PC-3 (cell line): Measurements from ENCODE around the gene TRIM62. TPM values are rescaled to one million over a fixed set of nuclear protein-coding genes. Genes with fewer than 3 reads are reported as not detected.

Experiments
- ATAC-seq: fragments of 200-7000 bp; cut with Tn5 transposase; 2 replicates; pipeline ENCODE4 v1.9.1; 2020; ENCODE audit warnings: mild to moderate bottlenecking, moderate library complexity
- BruUV-seq: library from RNA; stranded (reverse); fragments of 400-500 nt; replicated peaks from 2 replicates; lab custom pipeline; 2021; lab: Mats Ljungman, UMichigan
- CTCF ChIA-PET: fragments of 300-600 bp; sonication (Branson Sonifier 250); formaldehyde crosslinking; loops from one replicate; lab custom pipeline; 2022; ENCODE audit warnings: antibody characterized with exemption; lab: Charles Lee
- POLR2A ChIA-PET: fragments of 300-600 bp; sonication (Branson Sonifier 250); formaldehyde crosslinking; loops from one replicate; lab custom pipeline; 2022; ENCODE audit warnings: antibody characterized with exemption; ENCODE audit not compliant: unreplicated experiment; lab: Charles Lee
- DNase-seq: peaks from one replicate; pipeline ENCODE4 v3.0.0-alpha.2; 2015
- H2AFZ ChIP-seq: fragments of 300-600 bp; sonication (generic); 2 replicates; pipeline ENCODE4 v1.6.0; 2016; ENCODE audit warnings: antibody characterized with exemption, low read length
- H3F3A ChIP-seq: fragments of 300-600 bp; sonication (generic); one replicate; pipeline ENCODE4 v1.6.0; 2017; ENCODE audit warnings: antibody characterized with exemption, low read length, control low read depth, mild to moderate bottlenecking; ENCODE audit not compliant: unreplicated experiment
- H3K27ac ChIP-seq: fragments of 300-600 bp; sonication (generic); 2 replicates; pipeline ENCODE4 v1.5.1; 2016; ENCODE audit warnings: mild to moderate bottlenecking, low read length
- H3K27me3 ChIP-seq: fragments of 300-600 bp; sonication (generic); 2 replicates; pipeline ENCODE4 v1.6.1; 2016; ENCODE audit warnings: low read length, mixed read lengths
- H3K36me3 ChIP-seq: fragments of 300-600 bp; sonication (generic); 2 replicates; pipeline ENCODE4 v1.6.1; 2016; ENCODE audit warnings: low read depth, mixed run types, low read length, mixed read lengths
- H3K4me1 ChIP-seq: fragments of 300-600 bp; sonication (generic); 2 replicates; pipeline ENCODE4 v1.5.1; 2016; ENCODE audit warnings: low read length; ENCODE audit not compliant: insufficient read depth
- H3K4me2 ChIP-seq: fragments of 300-600 bp; sonication (generic); 2 replicates; pipeline ENCODE4 v1.6.0; 2016; ENCODE audit warnings: low read length
- H3K4me3 ChIP-seq: fragments of 300-600 bp; sonication (generic); 2 replicates; pipeline ENCODE4 v1.5.1; 2016; ENCODE audit warnings: mild to moderate bottlenecking, low read length, mixed read lengths
- H3K79me2 ChIP-seq: fragments of 300-600 bp; sonication (generic); 2 replicates; pipeline ENCODE4 v1.6.1; 2017; ENCODE audit warnings: low read length, mixed read lengths
- H3K9ac ChIP-seq: fragments of 300-600 bp; sonication (generic); 2 replicates; pipeline ENCODE4 v1.6.0; 2016; ENCODE audit warnings: mild to moderate bottlenecking, low read length
- H3K9me2 ChIP-seq: fragments of 300-600 bp; sonication (generic); replicated peaks from 2 replicates; pipeline ENCODE4 v1.6.1; 2016; ENCODE audit warnings: mixed run types, low read length, mixed read lengths
- H3K9me3 ChIP-seq: fragments of 300-600 bp; sonication (generic); 2 replicates; pipeline ENCODE4 v1.6.1; 2016; ENCODE audit warnings: low read length, mixed read lengths
- H4K20me1 ChIP-seq: fragments of 300-600 bp; sonication (generic); 2 replicates; pipeline ENCODE4 v1.6.1; 2016; ENCODE audit warnings: low read length, mixed read lengths
- EZH2 ChIP-seq: fragments of 300-600 bp; sonication (generic); IDR thresholded peaks from one replicate; pipeline ENCODE4 v1.6.1; 2017; ENCODE audit warnings: antibody characterized with exemption, mild to moderate bottlenecking, low read length; ENCODE audit not compliant: unreplicated experiment
- EZH2phosphoT487 ChIP-seq: fragments of 300-600 bp; sonication (generic); IDR thresholded peaks from 2 replicates; pipeline ENCODE4 v1.6.1; 2018; ENCODE audit warnings: mild to moderate bottlenecking, antibody characterized with exemption, low read length, borderline replicate concordance
- intact Hi-C: fragments of 100-400 bp; cut with micrococcal nuclease; formaldehyde crosslinking; loops from 2 replicates; pipeline ENCODE4 v1.9.0; 2023
- total RNA-seq: library from RNA; depleted of rRNA; stranded (reverse); fragments of >200 nt; gene quantifications from 2 replicates; pipeline ENCODE4 v1.2.3, GENCODE V29; 2014
- TF ChIP-seq, protein P1 (sequence below): fragments of 300-600 bp; sonication (generic); conservative IDR thresholded peaks from 2 replicates; pipeline ENCODE4 v1.5.1; 2017; ENCODE audit warnings: antibody characterized with exemption, low read depth, mild to moderate bottlenecking, low read length

The TRIM62 gene
- total RNA-seq, 1 experiment from 2014 or later: 3.9 TPM

GRCh38 chr1:33221385-33221758 is 39.5 kb upstream of the TRIM62 start:
- H3K79me2 ChIP-seq: no peaks in the 10 kb centered on the region
- no peak overlapping the region for H3K4me2 ChIP-seq
- no peaks in the 10 kb centered on the region for H3K9me2 ChIP-seq
- ChIA-PET CTCF (no interaction called here), POLR2A (no interaction called here)
- H3K36me3 ChIP-seq: no peaks in the 10 kb centered on the region
- no peak overlapping the region for H3K27ac ChIP-seq
- H3K9me3 ChIP-seq: 0 out of 2 replicates have a peak, but pooled peaks cover 7% of the 10 kb centered on the region
- no peak overlapping the region for H2AFZ ChIP-seq
- no peaks in the 10 kb centered on the region for H4K20me1 ChIP-seq
- DNase-seq (no peak), ATAC-seq (no peak)
- intact Hi-C loops: no loop called here
- peaks cover 34% of the 10 kb centered on the region for H3K4me1 ChIP-seq
- no peaks in the 10 kb centered on the region for H3F3A ChIP-seq
- BruUV-seq: no TSS peak
- no peak overlapping the region for H3K9ac ChIP-seq
- H3K4me3 ChIP-seq: no peak overlapping the region
- H3K27me3 ChIP-seq: no peaks in the 10 kb centered on the region
- TF ChIP-seq, protein P1, sequence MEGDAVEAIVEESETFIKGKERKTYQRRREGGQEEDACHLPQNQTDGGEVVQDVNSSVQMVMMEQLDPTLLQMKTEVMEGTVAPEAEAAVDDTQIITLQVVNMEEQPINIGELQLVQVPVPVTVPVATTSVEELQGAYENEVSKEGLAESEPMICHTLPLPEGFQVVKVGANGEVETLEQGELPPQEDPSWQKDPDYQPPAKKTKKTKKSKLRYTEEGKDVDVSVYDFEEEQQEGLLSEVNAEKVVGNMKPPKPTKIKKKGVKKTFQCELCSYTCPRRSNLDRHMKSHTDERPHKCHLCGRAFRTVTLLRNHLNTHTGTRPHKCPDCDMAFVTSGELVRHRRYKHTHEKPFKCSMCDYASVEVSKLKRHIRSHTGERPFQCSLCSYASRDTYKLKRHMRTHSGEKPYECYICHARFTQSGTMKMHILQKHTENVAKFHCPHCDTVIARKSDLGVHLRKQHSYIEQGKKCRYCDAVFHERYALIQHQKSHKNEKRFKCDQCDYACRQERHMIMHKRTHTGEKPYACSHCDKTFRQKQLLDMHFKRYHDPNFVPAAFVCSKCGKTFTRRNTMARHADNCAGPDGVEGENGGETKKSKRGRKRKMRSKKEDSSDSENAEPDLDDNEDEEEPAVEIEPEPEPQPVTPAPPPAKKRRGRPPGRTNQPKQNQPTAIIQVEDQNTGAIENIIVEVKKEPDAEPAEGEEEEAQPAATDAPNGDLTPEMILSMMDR: no peak
- no peak for TF ChIP-seq EZH2phosphoT487
- no peak for TF ChIP-seq EZH2

- DNase-seq: peak; percentile 46
- Histone ChIP-seq H2AFZ (no peak overlapping the region), H3K9me2 (no peaks in the 10 kb centered on the region), H3K9me3 (0 out of 2 replicates have a peak, but pooled peaks cover 7% of the 10 kb centered on the region), H3K27ac (peak overlapping the region; percentile 67), H3K4me2 (peak overlapping the region; percentile 49), H3K4me3 (no peak overlapping the region), H3K4me1 (peaks cover 34% of the 10 kb centered on the region), H4K20me1 (no peaks in the 10 kb centered on the region), H3K27me3 (no peaks in the 10 kb centered on the region), H3K79me2 (no peaks in the 10 kb centered on the region), H3K9ac (no peak overlapping the region), H3K36me3 (no peaks in the 10 kb centered on the region), H3F3A (no peaks in the 10 kb centered on the region)
- no TSS peak for BruUV-seq
- intact Hi-C loops: no loop called here
- ATAC-seq: no peak
- TF ChIP-seq, protein P1: no peak
- no peak for TF ChIP-seq EZH2
- TF ChIP-seq EZH2phosphoT487: no peak
- CTCF ChIA-PET: no interaction called here
- POLR2A ChIA-PET: no interaction called here
These were observed 39.0 kb upstream of the TRIM62 start for GRCh38 chr1:33220676-33221384.
